CD4-positive, CD25-positive, alpha-beta regulatory T cell (primary cell): ENCODE measurements around the gene PDE1A. TPM values are rescaled to one million over a fixed set of nuclear protein-coding genes. Genes with fewer than 3 reads are reported as not detected.

Experiments used
- ATAC-seq, 2 donors: fragments of 150-1000 bp; cut with Tn5 transposase; one replicate each; pipeline ENCODE4 v1.10.0; 2021; ENCODE audit warnings: low read depth in 2 of 2, moderate number of reproducible peaks in 2 of 2, moderate library complexity in 1 of 2
- DNase-seq, 3 donors: peaks; one replicate each; pipeline versions ENCODE4 v3.0.0 to v3.0.0-alpha.2; 2012 to 2022; ENCODE audit warnings: mixed read lengths in 1 of 3
- H3K27ac ChIP-seq: one replicate; pipeline ENCODE4 v1.7.0; 2013; ENCODE audit warnings: mild to moderate bottlenecking, low read length; ENCODE audit not compliant: insufficient read depth, poor library complexity, severe bottlenecking
- H3K27me3 ChIP-seq: one replicate; pipeline ENCODE4 v1.7.0; 2013; ENCODE audit warnings: low read length; ENCODE audit not compliant: control insufficient read depth, insufficient read depth
- H3K36me3 ChIP-seq: one replicate; pipeline ENCODE4 v1.7.0; 2013; ENCODE audit warnings: mild to moderate bottlenecking, low read length, moderate library complexity; ENCODE audit not compliant: control insufficient read depth, insufficient read depth
- H3K4me1 ChIP-seq: 2 replicates; pipeline ENCODE4 v1.7.0; 2013; ENCODE audit warnings: mild to moderate bottlenecking, low read length; ENCODE audit not compliant: insufficient read depth, control insufficient read depth, poor library complexity, severe bottlenecking
- H3K4me3 ChIP-seq: one replicate; pipeline ENCODE4 v1.7.0; 2013; ENCODE audit warnings: low read depth, mild to moderate bottlenecking, low read length, moderate library complexity
- H3K9me3 ChIP-seq, 2 experiments: 1 replicate in 1 of 2; 2 replicates in 1 of 2; pipeline ENCODE4 v1.7.0; 2013; ENCODE audit warnings: low read length in 2 of 2, mild to moderate bottlenecking in 1 of 2, moderate library complexity in 1 of 2; ENCODE audit not compliant: control insufficient read depth in 2 of 2
- H3K27ac Mint-ChIP-seq, 3 donors: one replicate each; pipeline ENCODE4 v1.8.0; 2020 to 2022; ENCODE audit warnings: mild to moderate bottlenecking in 3 of 3, mixed read lengths in 3 of 3, moderate library complexity in 2 of 3
- H3K27me3 Mint-ChIP-seq: one replicate; pipeline ENCODE4 v1.8.0; 2022; ENCODE audit warnings: mild to moderate bottlenecking, mixed read lengths
- H3K36me3 Mint-ChIP-seq: one replicate; pipeline ENCODE4 v1.8.0; 2020; ENCODE audit warnings: mixed read lengths
- H3K4me1 Mint-ChIP-seq, 4 donors: one replicate each; pipeline ENCODE4 v1.8.0; 2020 to 2022; ENCODE audit warnings: mixed read lengths in 4 of 4, mild to moderate bottlenecking in 1 of 4
- H3K4me3 Mint-ChIP-seq, 4 donors: one replicate each; pipeline ENCODE4 v1.8.0; 2020 to 2022; ENCODE audit warnings: mild to moderate bottlenecking in 4 of 4, mixed read lengths in 4 of 4, moderate library complexity in 3 of 4
- H3K9me3 Mint-ChIP-seq, 7 donors: one replicate each; pipeline ENCODE4 v1.8.0; 2020 to 2022; ENCODE audit warnings: mixed read lengths in 7 of 7, mild to moderate bottlenecking in 3 of 7, moderate library complexity in 2 of 7
- polyA plus RNA-seq, 4 donors: library from polyadenylated mRNA; unstranded; fragments of 300-500 nt; fragmentation: Illumina TruSeq; gene quantifications; one replicate each; pipeline ENCODE4 v1.2.3, GENCODE V29; 2021
- total RNA-seq: library from RNA; stranded (reverse); gene quantifications from one replicate; pipeline ENCODE4 v1.2.3, GENCODE V29; 2022

The PDE1A gene
- total and polyA plus RNA-seq, 5 donors from 2014 or later, result not detected

GRCh38 chr2:182245963-182246362 lies 180.9 kb downstream of the PDE1A start:
- no peak overlapping the region for H3K27ac Mint-ChIP-seq
- ATAC-seq (peak in 1 of 2 donors; percentile 16), DNase-seq (no peak)
- H3K36me3 Mint-ChIP-seq, result no peaks in the 10 kb centered on the region
- H3K4me3 ChIP-seq, result no peak overlapping the region
- H3K4me1 Mint-ChIP-seq, result no peaks in the 10 kb centered on the region
- H3K4me3 Mint-ChIP-seq, result no peak overlapping the region
- no peaks in the 10 kb centered on the region for H3K36me3 ChIP-seq
- H3K27me3 ChIP-seq, result no peaks in the 10 kb centered on the region
- no peaks in the 10 kb centered on the region for H3K9me3 ChIP-seq
- H3K4me1 ChIP-seq, result no peaks in the 10 kb centered on the region
- H3K27ac ChIP-seq, result no peak overlapping the region
- no peaks in the 10 kb centered on the region for H3K27me3 Mint-ChIP-seq
- H3K9me3 Mint-ChIP-seq, result peaks cover 0 to 6% (median 0%) of the 10 kb centered on the region in 7 donors

GRCh38 chr2:182242609-182243008 lies 184.2 kb downstream of the PDE1A start:
- Histone ChIP-seq H3K4me3 (no peak overlapping the region), H3K4me1 (no peaks in the 10 kb centered on the region), H3K27ac (no peak overlapping the region), H3K9me3 (no peaks in the 10 kb centered on the region), H3K27me3 (no peaks in the 10 kb centered on the region), H3K36me3 (no peaks in the 10 kb centered on the region)
- Mint-ChIP-seq H3K36me3 (no peaks in the 10 kb centered on the region), H3K9me3 (peaks cover 0 to 7% (median 0%) of the 10 kb centered on the region in 7 donors), H3K4me1 (no peaks in the 10 kb centered on the region), H3K27me3 (no peaks in the 10 kb centered on the region), H3K27ac (no peak overlapping the region), H3K4me3 (no peak overlapping the region)
- no peak for DNase-seq
- ATAC-seq, result no peak

DNA sequence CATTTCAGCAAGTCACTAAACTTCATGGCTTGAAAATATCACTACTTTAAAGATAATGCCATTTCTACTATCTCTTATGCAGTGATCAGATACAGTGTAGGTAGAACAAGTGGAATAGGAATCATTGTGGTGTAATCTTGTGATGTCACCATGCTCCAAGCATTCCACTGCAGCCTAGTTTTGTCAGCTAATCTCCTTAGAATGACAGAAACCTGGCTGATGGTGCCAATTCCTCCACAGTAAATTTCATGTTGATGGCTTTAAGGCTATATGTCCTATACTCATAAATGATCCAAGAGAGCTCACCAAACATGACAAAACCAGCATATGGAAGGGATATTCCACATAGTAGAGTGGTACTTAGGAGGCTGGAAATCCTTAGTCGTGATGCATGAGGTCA lies 184.9 kb downstream of the PDE1A start:
- no peak overlapping the region for H3K4me3 Mint-ChIP-seq
- H3K9me3 Mint-ChIP-seq, result peaks cover 0 to 6% (median 0%) of the 10 kb centered on the region in 7 donors
- H3K4me1 ChIP-seq, result no peaks in the 10 kb centered on the region
- no peaks in the 10 kb centered on the region for H3K36me3 ChIP-seq
- no peaks in the 10 kb centered on the region for H3K9me3 ChIP-seq
- no peak for ATAC-seq
- H3K4me3 ChIP-seq, result no peak overlapping the region
- H3K27me3 Mint-ChIP-seq, result no peaks in the 10 kb centered on the region
- no peaks in the 10 kb centered on the region for H3K4me1 Mint-ChIP-seq
- no peak overlapping the region for H3K27ac ChIP-seq
- H3K36me3 Mint-ChIP-seq, result no peaks in the 10 kb centered on the region
- H3K27ac Mint-ChIP-seq, result no peak overlapping the region
- no peaks in the 10 kb centered on the region for H3K27me3 ChIP-seq
- DNase-seq, result no peak

GRCh38 chr2:182240862-182241371 lies 185.9 kb downstream of the PDE1A start:
- ATAC-seq (no peak), DNase-seq (peak in 1 of 3 donors; percentile 21)
- H3K4me1 ChIP-seq, result no peaks in the 10 kb centered on the region
- Mint-ChIP-seq H3K4me3 (no peak overlapping the region), H3K27ac (no peak overlapping the region), H3K4me1 (no peaks in the 10 kb centered on the region), H3K36me3 (no peaks in the 10 kb centered on the region), H3K9me3 (peaks cover 0 to 6% (median 0%) of the 10 kb centered on the region in 7 donors), H3K27me3 (no peaks in the 10 kb centered on the region)
- no peak overlapping the region for H3K27ac ChIP-seq
- H3K9me3 ChIP-seq, result no peaks in the 10 kb centered on the region
- no peaks in the 10 kb centered on the region for H3K36me3 ChIP-seq
- no peaks in the 10 kb centered on the region for H3K27me3 ChIP-seq
- H3K4me3 ChIP-seq, result no peak overlapping the region

- no peak for ATAC-seq
- H3K36me3 ChIP-seq, result no peaks in the 10 kb centered on the region
- Mint-ChIP-seq H3K9me3 (no peaks in the 10 kb centered on the region), H3K27me3 (no peaks in the 10 kb centered on the region), H3K4me1 (no peaks in the 10 kb centered on the region), H3K4me3 (no peak overlapping the region), H3K36me3 (no peaks in the 10 kb centered on the region), H3K27ac (no peak overlapping the region)
- H3K27me3 ChIP-seq, result no peaks in the 10 kb centered on the region
- no peak overlapping the region for H3K27ac ChIP-seq
- H3K9me3 ChIP-seq, result no peaks in the 10 kb centered on the region
- no peaks in the 10 kb centered on the region for H3K4me1 ChIP-seq
- DNase-seq, result no peak
- no peak overlapping the region for H3K4me3 ChIP-seq
Measured at GRCh38 chr2:182230561-182230960, 196.3 kb downstream of the PDE1A start.

DNA sequence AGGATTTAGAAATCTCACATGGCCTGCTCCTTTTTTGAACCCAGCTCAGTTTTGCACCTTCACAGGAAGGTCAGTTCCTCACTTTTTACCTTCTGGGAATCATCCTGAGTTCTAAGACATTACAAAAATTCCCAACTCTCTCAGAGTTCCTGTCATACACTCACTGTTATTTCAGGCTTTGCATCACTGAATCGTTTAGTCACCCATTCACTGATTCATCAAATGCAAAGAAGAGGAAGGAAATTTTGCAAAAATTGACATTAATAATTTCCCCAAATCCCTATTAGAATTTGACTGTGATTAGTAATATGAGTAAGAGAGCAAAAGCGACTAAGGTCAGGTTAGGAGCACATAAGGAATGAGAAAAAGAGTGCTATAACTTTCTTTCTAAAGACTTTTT lies 197.5 kb downstream of the PDE1A start:
- H3K27ac Mint-ChIP-seq, result no peak overlapping the region
- no peaks in the 10 kb centered on the region for H3K36me3 ChIP-seq
- no peak overlapping the region for H3K27ac ChIP-seq
- no peak overlapping the region for H3K4me3 Mint-ChIP-seq
- no peaks in the 10 kb centered on the region for H3K9me3 ChIP-seq
- no peaks in the 10 kb centered on the region for H3K27me3 ChIP-seq
- no peak overlapping the region for H3K4me3 ChIP-seq
- DNase-seq (no peak), ATAC-seq (no peak)
- H3K4me1 ChIP-seq, result no peaks in the 10 kb centered on the region
- no peaks in the 10 kb centered on the region for H3K9me3 Mint-ChIP-seq
- no peaks in the 10 kb centered on the region for H3K4me1 Mint-ChIP-seq
- no peaks in the 10 kb centered on the region for H3K27me3 Mint-ChIP-seq
- no peaks in the 10 kb centered on the region for H3K36me3 Mint-ChIP-seq

- DNase-seq (no peak), ATAC-seq (no peak)
- no peaks in the 10 kb centered on the region for H3K9me3 ChIP-seq
- Mint-ChIP-seq H3K27me3 (no peaks in the 10 kb centered on the region), H3K9me3 (no peaks in the 10 kb centered on the region), H3K4me1 (no peaks in the 10 kb centered on the region), H3K4me3 (no peak overlapping the region), H3K27ac (no peak overlapping the region), H3K36me3 (no peaks in the 10 kb centered on the region)
- H3K4me3 ChIP-seq, result no peak overlapping the region
- no peaks in the 10 kb centered on the region for H3K27me3 ChIP-seq
- H3K27ac ChIP-seq, result no peak overlapping the region
- no peaks in the 10 kb centered on the region for H3K36me3 ChIP-seq
- H3K4me1 ChIP-seq, result no peaks in the 10 kb centered on the region
Measured at GRCh38 chr2:182228741-182229140, 198.1 kb downstream of the PDE1A start.

DNA sequence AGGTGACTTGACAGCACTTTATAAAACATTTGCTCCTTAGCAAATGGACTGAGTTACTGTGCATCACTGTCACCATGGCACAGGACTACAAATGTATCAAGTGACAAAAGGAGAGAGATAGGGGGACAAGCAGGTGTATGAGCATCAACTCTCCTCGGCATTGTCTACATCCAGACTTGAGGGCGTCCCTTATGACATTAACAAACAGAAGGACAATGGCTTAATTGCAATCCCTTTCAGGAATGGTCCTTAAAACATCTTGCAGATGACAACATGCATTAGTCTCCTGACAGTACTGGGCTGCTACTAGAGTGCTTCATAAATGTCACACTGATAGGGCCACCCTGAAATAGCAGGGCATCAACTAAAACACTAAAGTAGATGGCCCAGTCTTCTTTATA lies 198.8 kb downstream of the PDE1A start:
- no peaks in the 10 kb centered on the region for H3K9me3 Mint-ChIP-seq
- Histone ChIP-seq H3K27ac (no peak overlapping the region), H3K27me3 (no peaks in the 10 kb centered on the region), H3K36me3 (no peaks in the 10 kb centered on the region), H3K4me3 (no peak overlapping the region), H3K9me3 (no peaks in the 10 kb centered on the region), H3K4me1 (no peaks in the 10 kb centered on the region)
- no peaks in the 10 kb centered on the region for H3K36me3 Mint-ChIP-seq
- no peak for DNase-seq
- no peak for ATAC-seq
- no peak overlapping the region for H3K27ac Mint-ChIP-seq
- H3K4me3 Mint-ChIP-seq, result no peak overlapping the region
- H3K4me1 Mint-ChIP-seq, result no peaks in the 10 kb centered on the region
- no peaks in the 10 kb centered on the region for H3K27me3 Mint-ChIP-seq
